Activated CD4-positive, alpha-beta T cell treated with anti-CD3 and anti-CD28 coated beads, Interleukin-2, amount 10 ng/mL, durations not matched to agents 7 days and 5 days (primary cell): ENCODE data around the gene TREM1. TPM values are rescaled to one million over a fixed set of nuclear protein-coding genes. Genes with fewer than 3 reads are reported as not detected.

Source experiments
- CTCF ChIA-PET: fragments of 350-600 bp; sonication (Branson Sonifier 250); formaldehyde crosslinking; loops from one replicate; lab custom pipeline; 2021; ENCODE audit warnings: antibody characterized with exemption; lab: Charles Lee
- POLR2A ChIA-PET: fragments of 350-600 bp; sonication (Branson Sonifier 250); formaldehyde crosslinking; loops from one replicate; lab custom pipeline; 2021; ENCODE audit warnings: antibody characterized with exemption; lab: Charles Lee
- DNase-seq: peaks from one replicate; pipeline ENCODE4 v3.0.0-alpha.2; 2020
- H3K27ac Mint-ChIP-seq: one replicate; pipeline ENCODE4 v1.8.0; 2021; ENCODE audit warnings: mild to moderate bottlenecking, moderate library complexity, mixed read lengths
- H3K27me3 Mint-ChIP-seq: one replicate; pipeline ENCODE4 v1.8.0; 2021; ENCODE audit warnings: mixed read lengths
- H3K36me3 Mint-ChIP-seq: one replicate; pipeline ENCODE4 v1.8.0; 2021; ENCODE audit warnings: low read depth, mixed read lengths
- H3K4me1 Mint-ChIP-seq: one replicate; pipeline ENCODE4 v1.8.0; 2021; ENCODE audit warnings: mixed read lengths
- H3K4me3 Mint-ChIP-seq: one replicate; pipeline ENCODE4 v1.8.0; 2021; ENCODE audit warnings: mild to moderate bottlenecking, moderate library complexity, mixed read lengths
- H3K9me3 Mint-ChIP-seq: one replicate; pipeline ENCODE4 v1.8.0; 2021; ENCODE audit warnings: mixed read lengths
- total RNA-seq, 2 experiments: library from RNA; stranded (reverse); gene quantifications; one replicate each; pipeline ENCODE4 v1.2.3, GENCODE V29; 2021

The TREM1 gene
- total RNA-seq, 2 experiments from 2014 or later = 0.40 TPM; not detected in 1

GRCh38 chr6:41269716-41270115, 16.8 kb downstream of the TREM1 start:
- POLR2A ChIA-PET = no interaction called here
- H3K4me3 Mint-ChIP-seq = no peak overlapping the region

GRCh38 chr6:41269166-41269565, 17.3 kb downstream of the TREM1 start:
- H3K4me1 Mint-ChIP-seq = peaks cover 9% of the 10 kb centered on the region

More at GRCh38 chr6:41269716-41270115, 16.8 kb downstream of the TREM1 start:
- CTCF ChIA-PET = no interaction called here
- H3K36me3 Mint-ChIP-seq = no peaks in the 10 kb centered on the region
- H3K4me1 Mint-ChIP-seq = peaks cover 9% of the 10 kb centered on the region
- no peak for DNase-seq
- no peak overlapping the region for H3K27ac Mint-ChIP-seq
- peaks cover 10% of the 10 kb centered on the region for H3K27me3 Mint-ChIP-seq
- H3K9me3 Mint-ChIP-seq = no peaks in the 10 kb centered on the region

GRCh38 chr6:41268478-41268877, 18.0 kb downstream of the TREM1 start:
- Mint-ChIP-seq H3K36me3 (peaks cover 1% of the 10 kb centered on the region), H3K4me1 (peaks cover 9% of the 10 kb centered on the region), H3K9me3 (peaks cover 3% of the 10 kb centered on the region), H3K27me3 (peaks cover 13% of the 10 kb centered on the region), H3K4me3 (no peak overlapping the region), H3K27ac (no peak overlapping the region)
- CTCF ChIA-PET = interaction anchor here (1.9 kb wide), 1 partner anchor 10 kb away, joined by 6 read pairs; no protein-coding TSS in a partner anchor
- POLR2A ChIA-PET = no interaction called here
- DNase-seq = no peak

More at GRCh38 chr6:41269166-41269565, 17.3 kb downstream of the TREM1 start:
- no peaks in the 10 kb centered on the region for H3K36me3 Mint-ChIP-seq
- H3K9me3 Mint-ChIP-seq = no peaks in the 10 kb centered on the region
- no peak for DNase-seq
- ChIA-PET POLR2A (no interaction called here), CTCF (interaction anchor here (1.9 kb wide), 1 partner anchor 9 kb away, joined by 6 read pairs; no protein-coding TSS in a partner anchor)
- H3K27ac Mint-ChIP-seq = no peak overlapping the region
- peaks cover 10% of the 10 kb centered on the region for H3K27me3 Mint-ChIP-seq
- H3K4me3 Mint-ChIP-seq = no peak overlapping the region

GRCh38 chr6:41266541-41266940, 19.9 kb downstream of the TREM1 start:
- Mint-ChIP-seq H3K27ac (no peak overlapping the region), H3K36me3 (peaks cover 6% of the 10 kb centered on the region), H3K9me3 (peaks cover 18% of the 10 kb centered on the region), H3K4me3 (no peak overlapping the region), H3K4me1 (peaks cover under 1% of the 10 kb centered on the region), H3K27me3 (peaks cover 20% of the 10 kb centered on the region)
- ChIA-PET CTCF (no interaction called here), POLR2A (no interaction called here)
- DNase-seq = no peak

- H3K27me3 Mint-ChIP-seq = peaks cover 41% of the 10 kb centered on the region
- DNase-seq = no peak
- H3K4me1 Mint-ChIP-seq = no peaks in the 10 kb centered on the region
- no peak overlapping the region for H3K27ac Mint-ChIP-seq
- ChIA-PET CTCF (interaction anchor here (0.7 kb wide), 1 partner anchor 594 kb away, joined by 3 read pairs; no protein-coding TSS in a partner anchor), POLR2A (no interaction called here)
- H3K9me3 Mint-ChIP-seq = peaks cover 32% of the 10 kb centered on the region
- peaks cover 6% of the 10 kb centered on the region for H3K36me3 Mint-ChIP-seq
- no peak overlapping the region for H3K4me3 Mint-ChIP-seq
These were observed 23.2 kb downstream of the TREM1 start for GRCh38 chr6:41263267-41263666.

GRCh38 chr6:41262401-41262800, 24.1 kb downstream of the TREM1 start:
- Mint-ChIP-seq H3K27me3 (peaks cover 41% of the 10 kb centered on the region), H3K9me3 (peaks cover 32% of the 10 kb centered on the region), H3K36me3 (peaks cover 6% of the 10 kb centered on the region), H3K4me3 (no peak overlapping the region), H3K4me1 (no peaks in the 10 kb centered on the region), H3K27ac (no peak overlapping the region)
- DNase-seq = no peak
- POLR2A ChIA-PET = no interaction called here
- CTCF ChIA-PET = no interaction called here

GRCh38 chr6:41258196-41258493, 28.3 kb downstream of the TREM1 start:
- ChIA-PET CTCF (interaction anchor here (0.6 kb wide), 1 partner anchor 90 kb away, joined by 7 read pairs; no protein-coding TSS in a partner anchor), POLR2A (no interaction called here)
- H3K9me3 Mint-ChIP-seq = peaks cover 25% of the 10 kb centered on the region
- H3K36me3 Mint-ChIP-seq = peaks cover 2% of the 10 kb centered on the region
- no peak for DNase-seq
- H3K27ac Mint-ChIP-seq = no peak overlapping the region
- H3K4me3 Mint-ChIP-seq = no peak overlapping the region
- H3K4me1 Mint-ChIP-seq = peaks cover 5% of the 10 kb centered on the region
- H3K27me3 Mint-ChIP-seq = peaks cover 27% of the 10 kb centered on the region

- H3K27ac Mint-ChIP-seq = no peak overlapping the region
- peaks cover 23% of the 10 kb centered on the region for H3K9me3 Mint-ChIP-seq
- ChIA-PET CTCF (interaction anchor here (0.6 kb wide), 1 partner anchor 91 kb away, joined by 7 read pairs; no protein-coding TSS in a partner anchor), POLR2A (no interaction called here)
- H3K4me3 Mint-ChIP-seq = no peak overlapping the region
- DNase-seq = no peak
- no peaks in the 10 kb centered on the region for H3K36me3 Mint-ChIP-seq
- H3K4me1 Mint-ChIP-seq = peaks cover 5% of the 10 kb centered on the region
- H3K27me3 Mint-ChIP-seq = peaks cover 30% of the 10 kb centered on the region
These were observed 28.9 kb downstream of the TREM1 start for GRCh38 chr6:41257369-41258195.

- CTCF ChIA-PET = no interaction called here
- no peaks in the 10 kb centered on the region for H3K36me3 Mint-ChIP-seq
- POLR2A ChIA-PET = no interaction called here
- no peak overlapping the region for H3K4me3 Mint-ChIP-seq
- H3K9me3 Mint-ChIP-seq = peaks cover 12% of the 10 kb centered on the region
- no peak for DNase-seq
- H3K27me3 Mint-ChIP-seq = peaks cover 28% of the 10 kb centered on the region
- peaks cover 5% of the 10 kb centered on the region for H3K4me1 Mint-ChIP-seq
- no peak overlapping the region for H3K27ac Mint-ChIP-seq
These were observed 30.1 kb downstream of the TREM1 start for GRCh38 chr6:41256383-41256782.

GRCh38 chr6:41255638-41256246, 30.7 kb downstream of the TREM1 start:
- Mint-ChIP-seq H3K36me3 (no peaks in the 10 kb centered on the region), H3K27ac (no peak overlapping the region), H3K4me1 (peaks cover 5% of the 10 kb centered on the region), H3K27me3 (peaks cover 23% of the 10 kb centered on the region), H3K4me3 (no peak overlapping the region), H3K9me3 (peaks cover 7% of the 10 kb centered on the region)
- ChIA-PET CTCF (no interaction called here), POLR2A (no interaction called here)
- no peak for DNase-seq

- no peaks in the 10 kb centered on the region for H3K36me3 Mint-ChIP-seq
- no peak overlapping the region for H3K27ac Mint-ChIP-seq
- DNase-seq = no peak
- peaks cover 19% of the 10 kb centered on the region for H3K27me3 Mint-ChIP-seq
- ChIA-PET CTCF (no interaction called here), POLR2A (no interaction called here)
- peaks cover 5% of the 10 kb centered on the region for H3K4me1 Mint-ChIP-seq
- H3K4me3 Mint-ChIP-seq = no peak overlapping the region
- H3K9me3 Mint-ChIP-seq = peaks cover 4% of the 10 kb centered on the region
These were observed 31.4 kb downstream of the TREM1 start for GRCh38 chr6:41255110-41255509.

- no peak overlapping the region for H3K4me3 Mint-ChIP-seq
These were observed 33.9 kb downstream of the TREM1 start for GRCh38 chr6:41252401-41253169.

More at GRCh38 chr6:41252401-41253169, 33.9 kb downstream of the TREM1 start:
- Mint-ChIP-seq H3K4me1 (peaks cover 12% of the 10 kb centered on the region), H3K27me3 (peaks cover 8% of the 10 kb centered on the region), H3K36me3 (no peaks in the 10 kb centered on the region), H3K27ac (no peak overlapping the region), H3K9me3 (no peaks in the 10 kb centered on the region)
- no peak for DNase-seq
- CTCF ChIA-PET = interaction anchor here (1.0 kb wide), 1 partner anchor 8 kb away, joined by 3 read pairs; no protein-coding TSS in a partner anchor
- POLR2A ChIA-PET = interaction anchor here (0.6 kb wide), 1 partner anchor 47 kb away, joined by 3 read pairs; no protein-coding TSS in a partner anchor
